GM18867 (cell line): ENCODE measurements around the gene PRDM12.

Source experiments
- ATAC-seq: cut with Tn5 transposase; IDR thresholded peaks from one replicate; pipeline ENCODE4 v1.9.1; 2021; ENCODE audit warnings: mild to moderate bottlenecking, moderate library complexity; ENCODE audit not compliant: unreplicated experiment

PRDM12 gene

GRCh38 chr9:130664251-130665028 lies at the start of gene PRDM12:
TSS of gene PRDM12 (plus strand) at chr9:130664594. CDS start at chr9:130664654, 60 bp downstream.
- ATAC-seq, result no peak

GRCh38 chr9:130616451-130616850 lies 47.9 kb upstream of the PRDM12 start:
- no peak for ATAC-seq

GRCh38 chr9:130623466-130623865 lies 40.9 kb upstream of the PRDM12 start:
- no peak for ATAC-seq

GRCh38 chr9:130624154-130624553 lies 40.2 kb upstream of the PRDM12 start:
- ATAC-seq, result no peak

GRCh38 chr9:130626249-130626996 lies 38.0 kb upstream of the PRDM12 start:
- ATAC-seq, result no peak

- no peak for ATAC-seq
Measured at GRCh38 chr9:130627051-130627450, 37.3 kb upstream of the PRDM12 start.

- ATAC-seq, result no peak
Measured at GRCh38 chr9:130627896-130628792, 36.2 kb upstream of the PRDM12 start.

- no peak for ATAC-seq
Measured at GRCh38 chr9:130629443-130630070, 34.8 kb upstream of the PRDM12 start.

- no peak for ATAC-seq
Measured at GRCh38 chr9:130630071-130630450, 34.3 kb upstream of the PRDM12 start.

GRCh38 chr9:130630506-130631330 lies 33.7 kb upstream of the PRDM12 start:
- ATAC-seq, result no peak

- no peak for ATAC-seq
Measured at GRCh38 chr9:130631331-130632080, 32.9 kb upstream of the PRDM12 start.

- no peak for ATAC-seq
Measured at GRCh38 chr9:130632081-130632710, 32.2 kb upstream of the PRDM12 start.

GRCh38 chr9:130632841-130633240 lies 31.6 kb upstream of the PRDM12 start:
- ATAC-seq, result no peak

- ATAC-seq, result no peak
Measured at GRCh38 chr9:130633336-130634190, 30.8 kb upstream of the PRDM12 start.

- no peak for ATAC-seq
Measured at GRCh38 chr9:130634191-130634768, 30.1 kb upstream of the PRDM12 start.

GRCh38 chr9:130634801-130635200 lies 29.6 kb upstream of the PRDM12 start:
- ATAC-seq, result no peak

GRCh38 chr9:130635306-130635705 lies 29.1 kb upstream of the PRDM12 start:
- no peak for ATAC-seq
